Endometrium (tissue), 2 donors: ENCODE data around the gene PEAK1.

Experiments
- FAIRE-seq: peaks from 2 replicates; lab custom pipeline; 2012; peaks lifted over from hg19 to GRCh38; lab: Jason Lieb, UNC
- donor health status: control.
- donor health status: control.

Gene PEAK1

GRCh38 chr15:77091097-77091496, 328.8 kb downstream of the PEAK1 start:
- FAIRE-seq: no peak

DNA sequence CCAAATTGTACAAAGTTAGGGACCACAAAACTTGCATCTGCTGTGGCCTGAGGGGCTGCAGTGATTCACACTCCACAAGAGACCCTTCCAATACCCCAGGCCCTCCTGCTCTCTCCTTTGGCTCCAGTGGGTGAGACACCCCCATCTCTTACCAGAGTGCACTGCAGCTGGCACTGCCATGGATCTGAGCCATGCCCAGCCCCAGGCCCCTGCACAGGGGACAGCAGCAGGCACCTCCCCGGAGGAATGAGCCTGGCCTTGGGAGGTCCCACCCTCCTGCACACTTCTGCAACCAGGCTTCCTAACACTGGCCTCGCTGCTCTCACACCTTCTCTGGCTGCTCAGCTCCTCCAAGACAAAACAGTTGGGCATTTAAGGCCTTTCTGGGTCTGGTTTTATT, 332.7 kb downstream of the PEAK1 start:
- FAIRE-seq: no peak

- FAIRE-seq: no peak
These were observed 334.6 kb downstream of the PEAK1 start for GRCh38 chr15:77085297-77085696.

- no peak for FAIRE-seq
These were observed 335.5 kb downstream of the PEAK1 start for GRCh38 chr15:77084436-77084835.

DNA sequence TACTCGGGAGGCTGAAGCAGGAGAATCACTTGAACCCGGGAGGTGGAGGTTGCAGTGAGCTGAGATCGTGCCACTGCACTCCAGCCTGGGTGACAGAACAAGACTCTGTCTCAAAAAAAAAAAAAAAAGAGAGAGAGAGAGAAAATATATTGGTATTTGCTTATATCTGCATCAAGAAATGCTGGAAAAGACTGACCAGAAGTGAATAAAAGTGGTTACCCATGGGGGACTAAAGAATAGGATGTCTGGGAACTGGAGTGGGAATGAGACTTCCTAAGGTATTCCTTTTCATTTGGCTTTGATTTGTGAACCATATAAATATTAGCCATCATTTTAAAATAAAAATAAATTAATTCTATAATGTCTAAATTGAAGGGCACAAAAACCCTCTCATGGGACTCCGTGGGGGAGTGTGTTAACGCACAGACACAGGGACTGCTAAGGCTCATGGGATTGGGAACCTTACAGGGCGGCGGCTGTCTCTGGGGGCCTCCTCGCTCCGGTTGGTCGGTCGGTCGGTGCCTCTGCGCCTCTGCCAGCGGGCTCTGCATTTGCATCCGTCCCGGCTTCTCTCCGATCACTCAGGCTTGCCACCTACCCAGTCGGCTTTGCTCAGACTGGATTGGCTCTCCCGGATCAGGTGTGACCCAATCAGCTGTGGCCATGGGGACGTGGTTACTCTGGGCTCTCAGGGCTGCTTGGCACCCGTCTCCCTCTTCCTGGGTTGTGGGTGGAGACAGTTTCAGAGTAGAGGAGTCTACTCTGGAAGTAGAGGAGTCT, 336.3 kb downstream of the PEAK1 start:
- FAIRE-seq: no peak

- FAIRE-seq: no peak
These were observed 337.9 kb downstream of the PEAK1 start for GRCh38 chr15:77081971-77082370.

GRCh38 chr15:77076323-77076915, 343.5 kb downstream of the PEAK1 start:
- FAIRE-seq: no peak

- no peak for FAIRE-seq
These were observed 344.4 kb downstream of the PEAK1 start for GRCh38 chr15:77075528-77075927.

DNA sequence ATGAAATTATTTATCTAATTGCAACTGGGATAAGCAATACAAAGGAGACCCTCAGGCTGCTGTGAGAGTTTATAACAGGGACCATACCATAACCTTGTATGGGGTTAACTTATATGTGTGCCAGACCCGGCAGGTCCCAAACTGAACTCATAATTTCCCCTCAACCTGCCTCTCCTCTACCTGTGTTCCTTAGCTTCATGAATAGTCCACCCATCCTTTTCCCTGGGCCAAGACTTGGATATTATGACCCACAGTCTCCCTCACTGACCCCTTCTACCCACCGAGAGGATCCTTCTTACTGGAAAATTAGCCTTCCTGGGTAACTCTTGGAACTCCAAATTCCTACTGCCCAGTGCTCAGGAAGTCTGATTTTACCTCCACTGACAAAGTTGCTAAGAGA, 345.6 kb downstream of the PEAK1 start:
- FAIRE-seq: no peak

DNA sequence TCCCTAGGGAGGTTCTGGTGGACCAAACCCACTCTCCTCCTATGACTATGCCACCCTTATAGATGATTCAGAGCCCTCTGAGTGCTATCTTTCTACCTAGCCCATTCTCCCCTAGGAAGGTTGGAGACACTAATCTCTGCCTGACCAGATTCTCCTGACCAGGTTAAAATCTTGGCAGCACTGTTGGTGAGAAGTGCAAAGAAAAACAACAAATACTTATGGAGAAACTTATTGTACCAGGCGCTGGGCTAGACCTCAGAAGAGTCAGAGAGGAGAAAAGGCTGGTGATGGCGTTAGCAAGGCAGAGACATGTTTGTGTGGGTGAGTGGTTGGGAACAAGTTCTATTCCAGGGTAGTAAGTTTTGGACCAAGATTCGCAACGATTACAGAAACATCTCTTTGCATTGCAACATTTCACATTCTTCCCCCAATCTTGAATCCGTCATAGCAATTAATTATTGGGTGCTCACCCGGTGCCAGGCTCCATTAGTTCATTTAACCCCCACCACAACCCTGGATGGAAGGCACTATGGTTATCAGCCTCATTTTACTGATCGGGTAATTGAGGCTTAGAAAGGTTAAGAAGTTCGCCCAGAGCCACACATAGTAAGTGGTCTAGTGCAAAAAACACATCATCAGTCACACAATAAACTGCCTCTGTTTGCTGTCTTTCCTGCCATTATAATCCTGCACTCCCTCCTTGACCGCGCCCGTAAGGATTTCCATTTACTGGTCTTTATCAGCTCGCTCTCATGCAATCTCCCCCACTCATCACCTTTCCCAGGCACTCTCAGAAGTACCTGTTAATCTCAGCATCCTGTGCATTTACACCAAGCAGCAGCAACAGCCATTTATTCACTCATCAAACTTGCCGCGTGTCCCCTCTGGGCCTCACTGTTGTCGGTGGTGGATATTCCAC, 348.3 kb downstream of the PEAK1 start:
- FAIRE-seq: no peak

GRCh38 chr15:77070495-77071304, 349.2 kb downstream of the PEAK1 start, which contains the start of gene TSPAN3:
TSPAN3 (minus strand) TSS chr15:77071109; CDS start chr15:77070954, 155 bp downstream.
- no peak for FAIRE-seq

GRCh38 chr15:77070180-77070494, 349.8 kb downstream of the PEAK1 start:
- FAIRE-seq: no peak

DNA sequence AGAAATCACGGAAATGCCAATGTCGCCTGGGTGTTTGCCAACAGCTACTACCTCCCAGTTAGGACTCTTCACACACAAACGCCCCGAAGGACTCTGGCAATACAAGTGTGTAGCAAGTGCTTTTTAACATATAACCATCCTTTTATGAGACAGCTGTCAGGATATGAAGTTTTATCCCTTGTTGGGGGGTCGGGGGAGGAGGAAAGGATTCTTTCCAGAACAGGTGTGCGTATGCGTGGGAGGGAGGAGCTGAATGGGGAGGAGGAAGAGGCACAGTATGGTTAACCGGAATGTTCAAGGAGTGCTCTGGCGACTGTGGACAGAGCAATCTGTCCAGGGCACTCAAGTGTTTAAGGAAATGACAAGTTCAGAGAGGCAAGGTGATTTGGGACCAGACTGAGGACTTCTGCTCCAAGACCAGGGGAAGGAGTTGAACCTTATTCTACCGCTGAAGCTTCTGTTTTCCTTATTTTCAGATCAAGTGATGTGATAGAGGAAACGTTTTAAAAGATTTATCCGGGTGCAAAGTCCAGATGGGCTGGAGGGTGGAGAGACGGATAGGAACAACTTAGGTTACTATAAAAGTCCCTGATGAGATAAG, 350.3 kb downstream of the PEAK1 start:
- FAIRE-seq: no peak

DNA sequence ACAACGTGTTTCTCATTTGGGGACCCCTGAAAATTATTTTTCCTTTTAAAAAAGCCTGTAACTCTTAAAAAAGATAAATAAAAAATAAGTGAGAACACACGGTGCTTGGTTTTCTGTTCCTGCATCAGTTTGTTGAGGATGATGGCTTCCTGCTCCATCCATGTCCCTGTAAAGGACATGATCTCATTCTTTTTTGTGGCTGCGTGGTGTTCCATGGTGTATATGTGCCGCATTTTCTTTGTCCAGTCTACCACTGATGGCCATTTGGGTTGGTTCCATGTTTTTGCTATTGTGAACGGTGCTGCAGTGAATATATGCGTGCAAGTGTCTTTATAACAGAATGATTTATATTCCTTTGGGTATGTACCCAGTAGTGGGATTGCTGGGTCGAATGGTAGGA, 351.3 kb downstream of the PEAK1 start:
- no peak for FAIRE-seq

DNA sequence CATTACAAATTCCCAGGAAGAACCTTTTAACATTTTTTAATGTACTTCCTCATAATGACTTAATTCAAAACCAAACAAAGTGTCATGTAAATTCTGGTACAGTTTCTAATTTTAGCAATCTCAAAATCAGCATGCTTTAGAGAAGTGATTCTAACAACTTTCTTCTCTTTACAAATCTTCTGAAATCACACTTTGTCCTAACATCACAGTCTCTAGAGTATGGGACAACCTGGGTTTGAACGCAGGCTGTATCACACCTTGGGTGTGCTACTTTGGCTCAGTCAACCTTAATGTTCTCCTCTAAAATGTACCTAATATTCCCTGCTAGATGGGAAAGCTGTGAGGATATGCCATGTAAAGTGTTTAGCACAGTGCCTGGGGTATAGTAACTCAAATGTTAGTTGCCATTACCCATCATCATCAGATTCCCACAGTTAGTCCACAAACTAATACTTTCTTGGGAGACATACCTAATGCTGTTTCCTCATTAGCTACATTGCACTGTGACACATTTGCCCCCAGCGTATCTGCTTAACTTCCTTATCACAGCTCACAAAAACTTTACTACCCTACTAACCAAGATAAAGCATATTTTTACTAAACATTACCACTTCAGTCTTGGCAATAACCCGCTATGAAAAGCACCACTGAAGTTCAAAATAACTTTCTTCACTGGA, 352.1 kb downstream of the PEAK1 start:
- no peak for FAIRE-seq

DNA sequence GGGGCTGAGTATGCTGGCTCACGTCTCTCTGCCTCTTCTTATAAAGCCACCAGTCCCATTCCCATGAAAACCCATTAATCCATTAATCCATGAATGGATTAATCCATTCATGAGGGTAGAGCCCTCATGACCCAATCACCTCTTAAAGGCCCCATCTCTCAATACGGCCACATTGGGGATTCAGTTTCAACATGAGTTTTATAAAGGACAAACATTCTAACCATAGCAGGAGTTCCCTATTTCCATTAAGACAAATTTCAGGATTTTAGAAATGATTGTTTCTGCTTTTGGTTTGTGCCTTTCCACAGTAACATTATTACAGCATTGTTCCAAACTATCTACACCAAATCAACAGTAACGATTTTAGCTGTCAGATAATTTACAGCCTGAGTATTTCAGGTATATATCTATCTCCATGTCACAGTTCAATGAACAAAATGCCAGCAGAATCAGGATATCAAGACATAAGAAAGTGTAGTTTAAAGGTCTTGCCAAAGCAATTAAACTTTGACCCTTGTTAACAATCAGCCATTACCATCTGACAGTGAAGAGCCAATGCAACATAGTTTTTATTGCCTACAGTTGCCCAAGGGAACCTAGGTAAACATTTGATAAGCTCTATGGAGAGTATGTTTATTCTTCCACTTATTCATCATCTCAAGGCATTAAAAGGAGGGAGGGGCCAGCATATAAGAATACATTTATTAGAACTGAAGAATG, 352.8 kb downstream of the PEAK1 start:
- no peak for FAIRE-seq

DNA sequence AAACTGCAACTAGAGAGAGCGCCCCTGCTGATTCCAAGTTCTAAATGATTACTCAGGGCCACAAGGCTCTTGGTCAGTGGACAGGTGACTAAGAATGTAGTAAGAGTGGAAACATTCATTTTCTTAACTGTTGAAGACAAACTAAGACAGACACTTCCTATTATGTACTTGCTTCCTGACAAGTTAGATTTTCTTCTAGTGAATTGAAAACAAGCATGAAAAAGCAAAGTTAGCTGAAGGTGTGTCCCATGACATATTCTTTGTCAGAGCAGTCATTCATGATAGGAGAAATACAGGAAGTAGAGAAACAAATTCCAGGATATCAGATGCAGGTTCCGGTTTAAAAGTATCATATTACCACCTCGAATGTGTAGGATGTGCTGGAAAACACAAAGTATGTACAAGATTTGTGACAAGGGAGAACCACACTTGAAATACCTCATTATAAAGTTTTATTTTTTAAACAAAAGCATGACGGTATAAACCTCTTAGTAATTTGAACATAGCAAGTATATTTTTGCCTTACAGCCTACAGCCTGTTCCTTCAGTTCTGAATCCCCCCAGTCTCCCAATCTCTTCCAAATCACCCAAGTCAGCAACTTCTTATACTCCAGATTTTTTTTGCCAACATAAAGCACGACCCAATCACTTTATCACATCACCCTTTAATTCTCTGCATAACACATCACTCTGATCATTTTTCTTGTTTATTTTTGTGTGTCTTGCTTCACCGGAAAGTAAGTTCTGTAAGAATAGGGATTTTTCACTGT, 355.2 kb downstream of the PEAK1 start:
- no peak for FAIRE-seq

- FAIRE-seq: no peak
These were observed 355.8 kb downstream of the PEAK1 start for GRCh38 chr15:77064063-77064462.

- FAIRE-seq: no peak
These were observed 356.7 kb downstream of the PEAK1 start for GRCh38 chr15:77063249-77063648.

GRCh38 chr15:77060546-77060945, 359.4 kb downstream of the PEAK1 start:
- no peak for FAIRE-seq
